Measurements from ENCODE around the gene MCCC1.

The MCCC1 gene

DNA sequence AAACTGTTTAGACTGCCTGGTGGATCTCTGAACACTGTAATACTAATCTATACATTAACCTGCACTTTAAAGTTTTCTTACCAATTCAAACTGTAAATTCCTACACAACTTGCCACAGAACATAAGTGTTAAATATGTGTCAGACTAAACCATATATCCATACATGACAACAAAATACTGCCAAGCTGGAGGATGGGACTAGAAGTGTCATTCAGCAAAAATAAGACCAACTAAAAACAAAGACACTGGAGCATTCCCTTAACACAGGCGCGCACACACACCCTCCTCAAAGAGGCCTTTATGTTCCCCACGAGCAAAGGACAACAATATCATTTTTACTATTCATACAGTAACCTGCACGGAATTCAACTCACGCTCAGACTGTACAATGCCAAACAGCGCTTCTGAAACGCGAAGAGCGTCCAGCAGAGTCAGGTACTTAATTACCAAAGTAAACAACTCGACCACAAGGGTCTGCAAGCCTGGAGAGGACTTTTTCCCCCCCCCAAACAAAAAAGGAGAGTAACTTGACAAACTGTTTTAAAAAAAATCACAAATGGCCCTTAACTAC is 120.1 kb downstream of the MCCC1 start:
- DNase-seq = no peak
- H3K27ac ChIP-seq = no peak overlapping the region
- TF ChIP-seq, protein P1, sequence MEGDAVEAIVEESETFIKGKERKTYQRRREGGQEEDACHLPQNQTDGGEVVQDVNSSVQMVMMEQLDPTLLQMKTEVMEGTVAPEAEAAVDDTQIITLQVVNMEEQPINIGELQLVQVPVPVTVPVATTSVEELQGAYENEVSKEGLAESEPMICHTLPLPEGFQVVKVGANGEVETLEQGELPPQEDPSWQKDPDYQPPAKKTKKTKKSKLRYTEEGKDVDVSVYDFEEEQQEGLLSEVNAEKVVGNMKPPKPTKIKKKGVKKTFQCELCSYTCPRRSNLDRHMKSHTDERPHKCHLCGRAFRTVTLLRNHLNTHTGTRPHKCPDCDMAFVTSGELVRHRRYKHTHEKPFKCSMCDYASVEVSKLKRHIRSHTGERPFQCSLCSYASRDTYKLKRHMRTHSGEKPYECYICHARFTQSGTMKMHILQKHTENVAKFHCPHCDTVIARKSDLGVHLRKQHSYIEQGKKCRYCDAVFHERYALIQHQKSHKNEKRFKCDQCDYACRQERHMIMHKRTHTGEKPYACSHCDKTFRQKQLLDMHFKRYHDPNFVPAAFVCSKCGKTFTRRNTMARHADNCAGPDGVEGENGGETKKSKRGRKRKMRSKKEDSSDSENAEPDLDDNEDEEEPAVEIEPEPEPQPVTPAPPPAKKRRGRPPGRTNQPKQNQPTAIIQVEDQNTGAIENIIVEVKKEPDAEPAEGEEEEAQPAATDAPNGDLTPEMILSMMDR (IDR thresholded peaks at IDR 0.05; ENCODE audit: low read depth, low read length) = no peak
- H3K27me3 ChIP-seq (ENCODE audit: insufficient read depth, low read depth, severe bottlenecking) = no peaks in the 10 kb centered on the region
- H3K36me3 ChIP-seq = no peaks in the 10 kb centered on the region
- H3K9me3 ChIP-seq (ENCODE audit: severe bottlenecking) = no peaks in the 10 kb centered on the region
- peak overlapping the region; percentile 97 for H3K4me3 ChIP-seq (ENCODE audit: low read depth, low read length)

DNA sequence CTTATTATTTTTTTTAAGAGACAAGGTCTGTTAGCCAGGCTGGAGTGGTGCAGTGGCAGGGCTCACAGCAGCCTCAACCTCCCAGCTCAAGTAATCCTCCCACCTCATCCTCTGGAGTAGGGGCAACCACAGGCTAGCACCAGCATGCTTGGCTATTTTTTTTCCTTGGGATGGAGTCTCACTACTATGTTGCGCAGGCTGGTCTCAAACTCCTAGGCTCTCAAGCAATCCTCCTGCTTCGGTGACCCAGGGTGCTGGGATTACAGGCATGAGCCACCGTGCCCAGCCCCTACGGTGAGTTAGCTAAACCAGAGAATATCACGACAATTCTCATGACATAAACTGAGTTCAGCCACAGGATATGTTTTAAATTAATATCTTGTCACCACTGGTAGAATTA is 120.9 kb downstream of the MCCC1 start:
- TF ChIP-seq, protein P1 (IDR thresholded peaks at IDR 0.05; ENCODE audit: low read depth, low read length) = no peak
- Histone ChIP-seq H3K9me3 (ENCODE audit: severe bottlenecking) (no peaks in the 10 kb centered on the region), H3K27me3 (ENCODE audit: insufficient read depth, low read depth, severe bottlenecking) (no peaks in the 10 kb centered on the region), H3K27ac (no peak overlapping the region), H3K4me3 (ENCODE audit: low read depth, low read length) (no peak overlapping the region), H3K36me3 (no peaks in the 10 kb centered on the region)
- no peak for DNase-seq

DNA sequence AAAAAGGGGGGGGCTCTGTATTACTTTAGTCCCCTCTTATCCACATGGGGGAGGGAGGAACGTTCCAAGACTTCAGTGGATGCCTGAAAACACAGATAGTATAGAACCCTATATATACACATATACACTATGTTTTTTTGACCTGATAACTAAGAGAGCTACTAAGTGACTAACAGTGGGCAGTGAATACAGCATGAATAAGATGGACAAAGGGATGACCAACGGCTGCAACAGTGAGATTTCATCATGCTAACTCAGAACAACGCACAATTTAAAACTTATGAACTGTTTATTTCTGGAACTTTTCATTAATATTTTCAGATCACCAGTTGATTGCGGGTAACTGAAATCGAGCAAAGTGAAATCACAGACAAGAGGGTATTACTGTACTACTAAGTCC is 126.2 kb downstream of the MCCC1 start:
- Histone ChIP-seq H3K27me3 (ENCODE audit: insufficient read depth, low read depth, severe bottlenecking) (no peaks in the 10 kb centered on the region), H3K27ac (no peak overlapping the region), H3K4me3 (ENCODE audit: low read depth, low read length) (no peak overlapping the region), H3K36me3 (no peaks in the 10 kb centered on the region), H3K9me3 (ENCODE audit: severe bottlenecking) (no peaks in the 10 kb centered on the region)
- no peak for DNase-seq
- TF ChIP-seq, protein P1 (IDR thresholded peaks at IDR 0.05; ENCODE audit: low read depth, low read length) = no peak

DNA sequence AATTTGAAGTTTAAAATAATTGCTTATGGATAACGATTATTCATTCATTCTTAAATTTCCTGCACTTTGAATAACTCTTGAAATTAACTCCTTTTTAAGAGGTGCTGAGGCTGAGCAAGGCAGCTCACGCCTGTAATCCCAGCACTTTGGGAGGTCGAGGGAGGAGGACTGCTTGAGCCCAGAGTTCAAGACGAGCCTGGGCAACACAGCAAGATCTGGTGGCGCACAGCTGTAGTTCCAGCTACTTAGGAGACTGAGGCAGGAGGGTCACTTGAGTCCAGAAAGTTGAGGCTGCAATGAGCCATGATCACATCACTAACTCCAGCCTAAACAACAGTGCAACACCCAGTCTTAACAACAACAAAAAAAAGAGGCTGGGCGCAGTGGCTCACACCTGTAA is 126.9 kb downstream of the MCCC1 start:
- no peak overlapping the region for H3K27ac ChIP-seq
- TF ChIP-seq, protein P1 (IDR thresholded peaks at IDR 0.05; ENCODE audit: low read depth, low read length) = no peak
- no peaks in the 10 kb centered on the region for H3K27me3 ChIP-seq (ENCODE audit: insufficient read depth, low read depth, severe bottlenecking)
- H3K9me3 ChIP-seq (ENCODE audit: severe bottlenecking) = no peaks in the 10 kb centered on the region
- no peak for DNase-seq
- no peak overlapping the region for H3K4me3 ChIP-seq (ENCODE audit: low read depth, low read length)
- H3K36me3 ChIP-seq = no peaks in the 10 kb centered on the region

DNA sequence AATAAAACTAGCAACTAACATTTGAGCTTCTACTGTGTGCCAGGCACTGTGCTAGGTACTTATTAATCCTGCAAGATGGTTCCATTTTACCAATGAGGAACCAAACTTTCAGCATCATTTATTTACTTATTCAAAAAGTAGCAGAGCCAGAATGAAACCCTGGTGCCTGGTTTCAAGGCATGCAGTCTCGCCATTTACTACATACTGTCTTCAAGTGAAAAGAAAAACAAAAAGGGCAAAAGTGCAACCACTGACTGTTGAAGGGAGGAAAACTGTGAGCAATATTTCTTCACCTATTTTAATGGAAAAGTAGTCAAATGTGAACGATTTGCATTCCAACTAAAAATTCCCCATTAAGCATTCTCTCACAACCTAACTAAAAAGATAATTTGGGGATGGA is 127.7 kb downstream of the MCCC1 start:
- Histone ChIP-seq H3K27ac (no peak overlapping the region), H3K4me3 (ENCODE audit: low read depth, low read length) (no peak overlapping the region), H3K9me3 (ENCODE audit: severe bottlenecking) (no peaks in the 10 kb centered on the region), H3K27me3 (ENCODE audit: insufficient read depth, low read depth, severe bottlenecking) (no peaks in the 10 kb centered on the region), H3K36me3 (no peaks in the 10 kb centered on the region)
- no peak for DNase-seq
- TF ChIP-seq, protein P1 (IDR thresholded peaks at IDR 0.05; ENCODE audit: low read depth, low read length) = no peak

DNA sequence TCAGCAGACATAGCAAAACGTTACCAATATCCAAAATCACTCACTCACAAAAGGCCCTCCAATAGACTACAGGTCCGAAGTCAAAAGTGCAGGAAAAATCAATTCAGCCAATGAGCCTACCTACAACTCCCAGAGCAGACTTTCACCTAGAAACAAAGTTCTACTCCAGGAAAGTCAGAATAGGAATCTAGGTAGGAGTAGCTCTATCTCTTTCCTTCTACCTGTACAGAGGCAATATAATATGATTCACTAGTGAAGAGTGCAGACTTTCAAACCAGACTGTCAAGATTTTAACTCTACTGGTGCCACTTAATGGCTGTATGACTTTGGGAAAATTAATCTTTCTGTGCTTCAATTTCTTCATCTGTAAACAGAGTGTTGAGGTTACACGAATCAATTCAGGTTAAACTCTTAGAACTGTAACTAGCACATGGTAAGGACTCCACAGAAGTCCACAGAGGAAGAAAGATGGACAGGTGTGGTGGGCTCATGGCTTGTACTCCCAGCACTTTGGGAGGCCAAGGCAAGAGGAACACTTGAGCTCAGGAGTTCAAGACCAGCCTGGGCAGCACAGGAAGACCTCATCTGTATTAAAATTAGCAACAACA is 128.4 kb downstream of the MCCC1 start:
- Histone ChIP-seq H3K27ac (no peak overlapping the region), H3K36me3 (no peaks in the 10 kb centered on the region), H3K4me3 (ENCODE audit: low read depth, low read length) (no peak overlapping the region), H3K27me3 (ENCODE audit: insufficient read depth, low read depth, severe bottlenecking) (no peaks in the 10 kb centered on the region), H3K9me3 (ENCODE audit: severe bottlenecking) (no peaks in the 10 kb centered on the region)
- TF ChIP-seq, protein P1 (IDR thresholded peaks at IDR 0.05; ENCODE audit: low read depth, low read length) = no peak
- DNase-seq = no peak

All from WERI-Rb-1 (cell line).